ENCODE data around the gene ZNF217.
A peak's percentile ranks its signal among the peaks of the same experiment; 100 is the strongest.

ZNF217 gene

GRCh38 chr20:53580376-53581111 lies 13.1 kb downstream of the ZNF217 start:
- TF ChIP-seq CTCF (IDR thresholded peaks at IDR 0.05; ENCODE audit: control extremely low read depth, extremely low read depth, low read depth, missing control alignments): no peak
- ChIA-PET CTCF (interaction anchor here (1.0 to 3.0 kb wide), 21 partner anchors 8 to 481 kb away, joined by 3 to 20 read pairs (median 4); partner anchors contain the start of gene ZNF217), POLR2A (no interaction called here)
- DNase-seq (ENCODE audit: extremely low spot score): no peak

GRCh38 chr20:53579581-53580375 lies 13.9 kb downstream of the ZNF217 start:
- no peak for DNase-seq (ENCODE audit: extremely low spot score)
- no peak for TF ChIP-seq CTCF (IDR thresholded peaks at IDR 0.05; ENCODE audit: control extremely low read depth, extremely low read depth, low read depth, missing control alignments)
- ChIA-PET CTCF (interaction anchor here (0.6 to 3.0 kb wide), 25 partner anchors 9 to 482 kb away, joined by 3 to 20 read pairs (median 4); partner anchors contain the start of gene ZNF217), POLR2A (no interaction called here)

- no peak for DNase-seq (ENCODE audit: extremely low spot score)
- ChIA-PET POLR2A (no interaction called here), CTCF (interaction anchor here (0.6 to 3.0 kb wide), 24 partner anchors 9 to 483 kb away, joined by 3 to 20 read pairs (median 4); partner anchors contain the start of gene ZNF217)
- no peak for TF ChIP-seq CTCF (IDR thresholded peaks at IDR 0.05; ENCODE audit: control extremely low read depth, extremely low read depth, low read depth, missing control alignments)
These were observed 14.4 kb downstream of the ZNF217 start for GRCh38 chr20:53579266-53579580.

- peak; percentile 72 for DNase-seq (ENCODE audit: extremely low spot score)
- POLR2A ChIA-PET: interaction anchor here (0.6 kb wide), 1 partner anchor 137 kb away, joined by 3 read pairs; no protein-coding TSS in a partner anchor
- peak; percentile 67 for TF ChIP-seq CTCF (IDR thresholded peaks at IDR 0.05; ENCODE audit: control extremely low read depth, extremely low read depth, low read depth, missing control alignments)
- CTCF ChIA-PET: interaction anchor here (0.7 to 3.0 kb wide), 28 partner anchors 10 to 483 kb away, joined by 3 to 18 read pairs (median 4); partner anchors contain the start of gene ZNF217
These were observed 15.0 kb downstream of the ZNF217 start for GRCh38 chr20:53578492-53579222.

GRCh38 chr20:53576586-53577318 lies 16.9 kb downstream of the ZNF217 start:
- ChIA-PET POLR2A (no interaction called here), CTCF (interaction anchor here (0.6 to 2.4 kb wide), 8 partner anchors 10 to 487 kb away, joined by 3 to 11 read pairs (median 4); no protein-coding TSS in a partner anchor)
- DNase-seq (ENCODE audit: extremely low spot score): no peak
- no peak for TF ChIP-seq CTCF (IDR thresholded peaks at IDR 0.05; ENCODE audit: control extremely low read depth, extremely low read depth, low read depth, missing control alignments)
